Spleen (tissue), 7 donors: ENCODE measurements around the gene FABP7.

Experiments
- CTCF ChIP-seq, 11 experiments: fragments of 200-600 bp in 7 of 11; fragments of 450-650 bp in 4 of 11; sonication (generic) in 4 of 11; IDR thresholded peaks in 8 of 11; conservative IDR thresholded peaks in 3 of 11; 1 replicate in 7 of 11; 2 replicates in 4 of 11; pipeline versions ENCODE4 v1.4.0 to v1.8.0; 2016 to 2021; ENCODE audit warnings: antibody characterized with exemption in 11 of 11, inconsistent platforms in 4 of 11, mild to moderate bottlenecking in 1 of 11
- POLR2A ChIP-seq, 3 donors: fragments of 450-650 bp; IDR thresholded peaks; one replicate each; pipeline ENCODE4 v1.5.1; 2017; ENCODE audit warnings: antibody characterized with exemption in 3 of 3, mild to moderate bottlenecking in 1 of 3
- donor health status: DM: no; HTN: no; CAD: no; lungs with moderate emphysema.
- donor health status: DM: no; HTN: no; CAD: no.
- donor health status: DM: no; HTN: no; CAD: no.

- no peak for TF ChIP-seq CTCF (IDR thresholded peaks at IDR 0.05 in 8 of 11, conservative IDR thresholded peaks at IDR 0.05 in 3 of 11)
- no peak for TF ChIP-seq POLR2A (IDR thresholded peaks at IDR 0.05)
Observed at GRCh38 chr6:122736616-122737015, 42.9 kb upstream of the FABP7 start.
